ENCODE results near the gene RPL36AL.

- TF ChIP-seq EP300 (IDR thresholded peaks at IDR 0.05; ENCODE audit: borderline replicate concordance in 1 of 2, low read depth in 1 of 2, low read length in 1 of 2) (no peak), CHD2 (IDR thresholded peaks at IDR 0.05; ENCODE audit: low read length, partially characterized antibody) (no peak), MAX (IDR thresholded peaks at IDR 0.05; ENCODE audit: low read depth) (no peak), CTCF (IDR thresholded peaks at IDR 0.05) (no peak)
These were observed 22.3 kb downstream of the RPL36AL start for GRCh38 chr14:49598189-49598484.
